ENCODE results near the gene EPHA3.

Gene EPHA3

DNA sequence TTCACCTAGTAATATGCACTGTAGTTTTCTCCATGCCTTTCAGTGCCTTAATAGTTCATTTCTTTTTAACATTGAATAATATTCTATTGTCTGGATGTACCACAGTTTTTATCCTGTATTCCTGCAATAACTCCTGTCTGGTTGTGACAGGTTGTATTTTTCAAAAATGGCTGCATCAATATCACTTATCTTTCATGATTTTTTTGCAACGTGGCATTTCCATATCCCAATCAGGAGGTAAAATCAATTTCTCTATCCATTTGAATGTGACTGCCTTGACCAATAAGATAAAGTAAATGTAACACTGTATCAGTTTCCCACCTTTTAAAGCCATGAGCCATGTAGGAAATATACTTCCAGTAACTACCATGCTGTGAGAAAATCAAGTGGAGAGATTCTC is 27.5 kb upstream of the EPHA3 start (continued):
- TF ChIP-seq ZNF510 (tag by site-specific recombination; IDR thresholded peaks at IDR 0.05; ENCODE audit: insufficient replicate concordance): no peak
- TF ChIP-seq, protein P1, sequence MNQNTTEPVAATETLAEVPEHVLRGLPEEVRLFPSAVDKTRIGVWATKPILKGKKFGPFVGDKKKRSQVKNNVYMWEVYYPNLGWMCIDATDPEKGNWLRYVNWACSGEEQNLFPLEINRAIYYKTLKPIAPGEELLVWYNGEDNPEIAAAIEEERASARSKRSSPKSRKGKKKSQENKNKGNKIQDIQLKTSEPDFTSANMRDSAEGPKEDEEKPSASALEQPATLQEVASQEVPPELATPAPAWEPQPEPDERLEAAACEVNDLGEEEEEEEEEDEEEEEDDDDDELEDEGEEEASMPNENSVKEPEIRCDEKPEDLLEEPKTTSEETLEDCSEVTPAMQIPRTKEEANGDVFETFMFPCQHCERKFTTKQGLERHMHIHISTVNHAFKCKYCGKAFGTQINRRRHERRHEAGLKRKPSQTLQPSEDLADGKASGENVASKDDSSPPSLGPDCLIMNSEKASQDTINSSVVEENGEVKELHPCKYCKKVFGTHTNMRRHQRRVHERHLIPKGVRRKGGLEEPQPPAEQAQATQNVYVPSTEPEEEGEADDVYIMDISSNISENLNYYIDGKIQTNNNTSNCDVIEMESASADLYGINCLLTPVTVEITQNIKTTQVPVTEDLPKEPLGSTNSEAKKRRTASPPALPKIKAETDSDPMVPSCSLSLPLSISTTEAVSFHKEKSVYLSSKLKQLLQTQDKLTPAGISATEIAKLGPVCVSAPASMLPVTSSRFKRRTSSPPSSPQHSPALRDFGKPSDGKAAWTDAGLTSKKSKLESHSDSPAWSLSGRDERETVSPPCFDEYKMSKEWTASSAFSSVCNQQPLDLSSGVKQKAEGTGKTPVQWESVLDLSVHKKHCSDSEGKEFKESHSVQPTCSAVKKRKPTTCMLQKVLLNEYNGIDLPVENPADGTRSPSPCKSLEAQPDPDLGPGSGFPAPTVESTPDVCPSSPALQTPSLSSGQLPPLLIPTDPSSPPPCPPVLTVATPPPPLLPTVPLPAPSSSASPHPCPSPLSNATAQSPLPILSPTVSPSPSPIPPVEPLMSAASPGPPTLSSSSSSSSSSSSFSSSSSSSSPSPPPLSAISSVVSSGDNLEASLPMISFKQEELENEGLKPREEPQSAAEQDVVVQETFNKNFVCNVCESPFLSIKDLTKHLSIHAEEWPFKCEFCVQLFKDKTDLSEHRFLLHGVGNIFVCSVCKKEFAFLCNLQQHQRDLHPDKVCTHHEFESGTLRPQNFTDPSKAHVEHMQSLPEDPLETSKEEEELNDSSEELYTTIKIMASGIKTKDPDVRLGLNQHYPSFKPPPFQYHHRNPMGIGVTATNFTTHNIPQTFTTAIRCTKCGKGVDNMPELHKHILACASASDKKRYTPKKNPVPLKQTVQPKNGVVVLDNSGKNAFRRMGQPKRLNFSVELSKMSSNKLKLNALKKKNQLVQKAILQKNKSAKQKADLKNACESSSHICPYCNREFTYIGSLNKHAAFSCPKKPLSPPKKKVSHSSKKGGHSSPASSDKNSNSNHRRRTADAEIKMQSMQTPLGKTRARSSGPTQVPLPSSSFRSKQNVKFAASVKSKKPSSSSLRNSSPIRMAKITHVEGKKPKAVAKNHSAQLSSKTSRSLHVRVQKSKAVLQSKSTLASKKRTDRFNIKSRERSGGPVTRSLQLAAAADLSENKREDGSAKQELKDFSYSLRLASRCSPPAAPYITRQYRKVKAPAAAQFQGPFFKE (tag by site-specific recombination; IDR thresholded peaks at IDR 0.05; ENCODE audit: borderline replicate concordance): no peak
- TF ChIP-seq RBAK (tag by site-specific recombination; IDR thresholded peaks at IDR 0.05): no peak
- no peak for TF ChIP-seq ZNF521 (tag by site-specific recombination; IDR thresholded peaks at IDR 0.05)
- TF ChIP-seq ZNF473 (tag by site-specific recombination; IDR thresholded peaks at IDR 0.05): no peak
- TF ChIP-seq ZNF239 (tag by site-specific recombination; IDR thresholded peaks at IDR 0.05): no peak

DNA sequence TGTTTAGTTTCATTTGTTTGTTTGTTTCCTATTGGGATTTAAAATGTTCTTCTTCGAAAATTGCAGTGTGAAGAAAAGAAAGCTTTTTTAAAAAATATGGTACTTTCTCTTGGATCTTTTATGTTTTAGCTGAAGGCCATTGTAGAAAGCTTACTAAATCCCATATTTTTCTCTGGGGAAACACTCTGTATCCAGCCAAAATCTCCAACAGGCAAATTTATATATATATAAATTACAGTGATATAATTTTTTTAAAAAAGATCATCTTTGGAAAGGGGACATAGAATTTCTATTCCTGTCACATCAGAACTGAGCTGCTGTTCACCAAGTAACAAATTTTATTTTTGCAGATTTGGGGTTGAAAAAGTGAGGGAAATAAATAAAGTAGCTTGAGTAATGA is 19.6 kb upstream of the EPHA3 start:
- CTCF ChIA-PET: no interaction called here
- H3K9me3 ChIP-seq (ENCODE audit: control insufficient read depth, insufficient read depth, low read depth, low read length): no peaks in the 10 kb centered on the region
- H3K27ac ChIP-seq (ENCODE audit: extremely low read depth, low read depth, low read length): no peak overlapping the region
- POLR2A ChIA-PET: no interaction called here
- H3K4me1 ChIP-seq (ENCODE audit: control insufficient read depth, insufficient read depth, low read length): no peaks in the 10 kb centered on the region
- no peaks in the 10 kb centered on the region for H3K36me3 ChIP-seq (ENCODE audit: control insufficient read depth in 2 of 2, insufficient read depth in 1 of 2, low read length in 2 of 2)
- TF ChIP-seq, protein P2, sequence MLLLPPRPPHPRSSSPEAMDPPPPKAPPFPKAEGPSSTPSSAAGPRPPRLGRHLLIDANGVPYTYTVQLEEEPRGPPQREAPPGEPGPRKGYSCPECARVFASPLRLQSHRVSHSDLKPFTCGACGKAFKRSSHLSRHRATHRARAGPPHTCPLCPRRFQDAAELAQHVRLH (tag by site-specific recombination; IDR thresholded peaks at IDR 0.05): no peak
- TF ChIP-seq ZNF501 (tag by site-specific recombination; IDR thresholded peaks at IDR 0.05): no peak
- TF ChIP-seq, protein P3, sequence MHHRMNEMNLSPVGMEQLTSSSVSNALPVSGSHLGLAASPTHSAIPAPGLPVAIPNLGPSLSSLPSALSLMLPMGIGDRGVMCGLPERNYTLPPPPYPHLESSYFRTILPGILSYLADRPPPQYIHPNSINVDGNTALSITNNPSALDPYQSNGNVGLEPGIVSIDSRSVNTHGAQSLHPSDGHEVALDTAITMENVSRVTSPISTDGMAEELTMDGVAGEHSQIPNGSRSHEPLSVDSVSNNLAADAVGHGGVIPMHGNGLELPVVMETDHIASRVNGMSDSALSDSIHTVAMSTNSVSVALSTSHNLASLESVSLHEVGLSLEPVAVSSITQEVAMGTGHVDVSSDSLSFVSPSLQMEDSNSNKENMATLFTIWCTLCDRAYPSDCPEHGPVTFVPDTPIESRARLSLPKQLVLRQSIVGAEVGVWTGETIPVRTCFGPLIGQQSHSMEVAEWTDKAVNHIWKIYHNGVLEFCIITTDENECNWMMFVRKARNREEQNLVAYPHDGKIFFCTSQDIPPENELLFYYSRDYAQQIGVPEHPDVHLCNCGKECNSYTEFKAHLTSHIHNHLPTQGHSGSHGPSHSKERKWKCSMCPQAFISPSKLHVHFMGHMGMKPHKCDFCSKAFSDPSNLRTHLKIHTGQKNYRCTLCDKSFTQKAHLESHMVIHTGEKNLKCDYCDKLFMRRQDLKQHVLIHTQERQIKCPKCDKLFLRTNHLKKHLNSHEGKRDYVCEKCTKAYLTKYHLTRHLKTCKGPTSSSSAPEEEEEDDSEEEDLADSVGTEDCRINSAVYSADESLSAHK (tag by site-specific recombination; IDR thresholded peaks at IDR 0.05): no peak
- no peak for TF ChIP-seq ZNF76 (tag by site-specific recombination; IDR thresholded peaks at IDR 0.05; ENCODE audit: borderline replicate concordance, low read depth)
- no peak for TF ChIP-seq KLF9 (tag by site-specific recombination; IDR thresholded peaks at IDR 0.05; ENCODE audit: low read depth)
- TF ChIP-seq ZNF629 (tag by site-specific recombination; IDR thresholded peaks at IDR 0.05): no peak
- TF ChIP-seq ZNF660 (tag by site-specific recombination; IDR thresholded peaks at IDR 0.05): no peak
- TF ChIP-seq ZNF155 (tag by site-specific recombination; IDR thresholded peaks at IDR 0.05): no peak
- no peak for TF ChIP-seq ZNF48 (tag by site-specific recombination; IDR thresholded peaks at IDR 0.05)
- H3K4me3 ChIP-seq (ENCODE audit: low read depth, low read length): no peak overlapping the region

DNA sequence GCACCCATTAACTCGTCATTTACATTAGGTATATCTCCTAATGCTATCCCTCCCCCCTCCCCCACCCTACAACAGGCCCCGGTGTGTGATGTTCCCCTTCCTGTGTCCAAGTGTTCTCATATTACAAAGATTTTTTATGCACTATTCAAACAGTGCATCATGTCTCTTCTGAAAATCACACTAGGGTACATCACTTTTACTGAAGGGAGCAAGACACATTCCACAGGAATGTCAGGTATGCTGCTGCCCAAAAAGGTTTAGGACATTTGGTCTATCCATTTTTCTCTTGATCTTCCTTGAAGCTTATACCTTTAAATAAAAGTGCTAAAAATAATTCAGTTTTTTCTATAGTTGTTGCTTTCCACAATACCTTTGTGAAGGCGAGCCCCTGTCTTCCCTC is 9.2 kb upstream of the EPHA3 start:
- H3K36me3 ChIP-seq (ENCODE audit: control insufficient read depth in 2 of 2, insufficient read depth in 1 of 2, low read length in 2 of 2): no peaks in the 10 kb centered on the region
- no peaks in the 10 kb centered on the region for H3K4me1 ChIP-seq (ENCODE audit: control insufficient read depth, insufficient read depth, low read length)
- no peaks in the 10 kb centered on the region for H3K9me3 ChIP-seq (ENCODE audit: control insufficient read depth, insufficient read depth, low read depth, low read length)
- no peak overlapping the region for H3K27ac ChIP-seq (ENCODE audit: extremely low read depth, low read depth, low read length)
- ChIA-PET CTCF (interaction anchor here (0.7 to 0.8 kb wide), 2 partner anchors 16 to 414 kb away, joined by 4 to 5 read pairs; no protein-coding TSS in a partner anchor), POLR2A (no interaction called here)
- H3K4me3 ChIP-seq (ENCODE audit: low read depth, low read length): no peak overlapping the region
- TF ChIP-seq ZNF184 (tag by site-specific recombination; IDR thresholded peaks at IDR 0.05) (no peak), ZNF311 (tag by site-specific recombination; IDR thresholded peaks at IDR 0.05; ENCODE audit: borderline replicate concordance) (no peak), ZNF350 (tag by site-specific recombination; IDR thresholded peaks at IDR 0.05) (no peak), ZNF654 (tag by site-specific recombination; IDR thresholded peaks at IDR 0.05; ENCODE audit: low read depth) (no peak), ZNF138 (tag by site-specific recombination; IDR thresholded peaks at IDR 0.05; ENCODE audit: borderline replicate concordance) (no peak)
- TF ChIP-seq, protein P4, sequence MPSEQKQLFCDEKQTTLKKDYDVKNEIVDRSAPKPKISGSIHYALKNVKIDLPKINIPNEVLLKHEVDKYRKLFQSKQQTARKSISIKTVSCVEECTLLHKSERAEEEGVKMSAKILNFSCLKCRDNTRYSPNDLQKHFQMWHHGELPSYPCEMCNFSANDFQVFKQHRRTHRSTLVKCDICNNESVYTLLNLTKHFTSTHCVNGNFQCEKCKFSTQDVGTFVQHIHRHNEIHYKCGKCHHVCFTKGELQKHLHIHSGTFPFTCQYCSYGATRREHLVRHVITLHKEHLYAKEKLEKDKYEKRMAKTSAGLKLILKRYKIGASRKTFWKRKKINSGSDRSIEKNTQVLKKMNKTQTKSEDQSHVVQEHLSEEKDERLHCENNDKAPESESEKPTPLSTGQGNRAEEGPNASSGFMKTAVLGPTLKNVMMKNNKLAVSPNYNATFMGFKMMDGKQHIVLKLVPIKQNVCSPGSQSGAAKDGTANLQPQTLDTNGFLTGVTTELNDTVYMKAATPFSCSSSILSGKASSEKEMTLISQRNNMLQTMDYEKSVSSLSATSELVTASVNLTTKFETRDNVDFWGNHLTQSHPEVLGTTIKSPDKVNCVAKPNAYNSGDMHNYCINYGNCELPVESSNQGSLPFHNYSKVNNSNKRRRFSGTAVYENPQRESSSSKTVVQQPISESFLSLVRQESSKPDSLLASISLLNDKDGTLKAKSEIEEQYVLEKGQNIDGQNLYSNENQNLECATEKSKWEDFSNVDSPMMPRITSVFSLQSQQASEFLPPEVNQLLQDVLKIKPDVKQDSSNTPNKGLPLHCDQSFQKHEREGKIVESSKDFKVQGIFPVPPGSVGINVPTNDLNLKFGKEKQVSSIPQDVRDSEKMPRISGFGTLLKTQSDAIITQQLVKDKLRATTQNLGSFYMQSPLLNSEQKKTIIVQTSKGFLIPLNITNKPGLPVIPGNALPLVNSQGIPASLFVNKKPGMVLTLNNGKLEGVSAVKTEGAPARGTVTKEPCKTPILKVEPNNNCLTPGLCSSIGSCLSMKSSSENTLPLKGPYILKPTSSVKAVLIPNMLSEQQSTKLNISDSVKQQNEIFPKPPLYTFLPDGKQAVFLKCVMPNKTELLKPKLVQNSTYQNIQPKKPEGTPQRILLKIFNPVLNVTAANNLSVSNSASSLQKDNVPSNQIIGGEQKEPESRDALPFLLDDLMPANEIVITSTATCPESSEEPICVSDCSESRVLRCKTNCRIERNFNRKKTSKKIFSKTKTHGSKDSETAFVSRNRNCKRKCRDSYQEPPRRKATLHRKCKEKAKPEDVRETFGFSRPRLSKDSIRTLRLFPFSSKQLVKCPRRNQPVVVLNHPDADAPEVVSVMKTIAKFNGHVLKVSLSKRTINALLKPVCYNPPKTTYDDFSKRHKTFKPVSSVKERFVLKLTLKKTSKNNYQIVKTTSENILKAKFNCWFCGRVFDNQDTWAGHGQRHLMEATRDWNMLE (tag by site-specific recombination; conservative IDR thresholded peaks at IDR 0.05; ENCODE audit: low read depth): no peak
